Measurements from ENCODE around the gene DRICH1.

DNA sequence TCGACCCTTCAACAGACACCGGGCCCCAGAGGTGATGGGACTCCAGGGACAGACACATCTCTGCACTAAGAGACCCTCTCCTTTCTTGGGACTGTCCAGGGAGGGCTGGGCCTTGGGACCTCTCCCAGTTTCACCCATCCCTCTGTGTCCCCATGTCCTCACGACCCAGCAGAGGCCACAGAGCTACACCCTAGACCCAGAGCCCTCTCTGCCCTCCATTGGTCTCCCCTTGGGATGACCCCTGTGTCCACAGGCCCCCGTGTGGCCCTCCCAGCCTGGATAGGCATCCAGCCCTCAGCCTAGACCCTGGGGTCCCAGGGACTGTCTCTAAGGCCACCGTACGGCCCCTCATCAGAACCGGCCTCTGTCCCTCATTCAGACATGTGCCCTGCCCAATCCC, 7.5 kb upstream of the DRICH1 start:
- TF ChIP-seq CTCF (conservative IDR thresholded peaks at IDR 0.05; ENCODE audit: low read length) (no peak), EZH2phosphoT487 (IDR thresholded peaks at IDR 0.05; ENCODE audit: borderline replicate concordance, low read depth, low read length) (no peak)

All from OCI-LY7 (cell line).